GM12892 (cell line): ENCODE measurements around the gene URB2.

Source experiments
- POLR2AphosphoS5 ChIP-seq: IDR thresholded peaks from 2 replicates; pipeline ENCODE4 v1.6.1; 2011; ENCODE audit warnings: low read depth, low read length, control low read depth
- TAF1 ChIP-seq: IDR thresholded peaks from 2 replicates; pipeline ENCODE4 v1.6.1; 2011; ENCODE audit warnings: low read depth, mild to moderate bottlenecking, control low read depth, low read length, borderline replicate concordance

GRCh38 chr1:229657993-229658755, 32.1 kb downstream of the URB2 start:
- TF ChIP-seq POLR2AphosphoS5 = no peak
- no peak for TF ChIP-seq TAF1
